A204.1 (cell line): ENCODE measurements around the gene PRRC1.
"Not testable (repeated sequence)": the region's sequence is repeated elsewhere in the genome, so short reads cannot be mapped to it uniquely, and the experiment has no call there.

Experiments used
- FAIRE-seq: peaks from 2 replicates; lab custom pipeline; 2012; peaks lifted over from hg19 to GRCh38; lab: Jason Lieb, UNC

The PRRC1 gene

DNA sequence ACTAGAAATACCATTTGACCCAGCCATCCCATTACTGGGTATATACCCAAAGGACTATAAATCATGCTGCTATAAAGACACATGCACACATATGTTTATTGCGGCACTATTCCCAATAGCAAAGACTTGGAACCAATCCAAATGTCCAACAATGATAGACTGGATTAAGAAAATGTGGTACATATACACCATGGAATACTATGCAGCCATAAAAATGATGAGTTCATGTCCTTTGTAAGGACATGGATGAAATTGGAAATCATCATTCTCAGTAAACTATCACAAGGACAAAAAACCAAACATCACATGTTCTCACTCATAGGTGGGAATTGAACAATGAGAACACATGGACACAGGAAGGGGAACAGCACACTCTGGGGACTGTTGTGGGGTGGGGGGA is 27.8 kb downstream of the PRRC1 start:
- not testable (repeated sequence) for FAIRE-seq

GRCh38 chr5:127549551-127549950 is 32.1 kb downstream of the PRRC1 start:
- no peak for FAIRE-seq

DNA sequence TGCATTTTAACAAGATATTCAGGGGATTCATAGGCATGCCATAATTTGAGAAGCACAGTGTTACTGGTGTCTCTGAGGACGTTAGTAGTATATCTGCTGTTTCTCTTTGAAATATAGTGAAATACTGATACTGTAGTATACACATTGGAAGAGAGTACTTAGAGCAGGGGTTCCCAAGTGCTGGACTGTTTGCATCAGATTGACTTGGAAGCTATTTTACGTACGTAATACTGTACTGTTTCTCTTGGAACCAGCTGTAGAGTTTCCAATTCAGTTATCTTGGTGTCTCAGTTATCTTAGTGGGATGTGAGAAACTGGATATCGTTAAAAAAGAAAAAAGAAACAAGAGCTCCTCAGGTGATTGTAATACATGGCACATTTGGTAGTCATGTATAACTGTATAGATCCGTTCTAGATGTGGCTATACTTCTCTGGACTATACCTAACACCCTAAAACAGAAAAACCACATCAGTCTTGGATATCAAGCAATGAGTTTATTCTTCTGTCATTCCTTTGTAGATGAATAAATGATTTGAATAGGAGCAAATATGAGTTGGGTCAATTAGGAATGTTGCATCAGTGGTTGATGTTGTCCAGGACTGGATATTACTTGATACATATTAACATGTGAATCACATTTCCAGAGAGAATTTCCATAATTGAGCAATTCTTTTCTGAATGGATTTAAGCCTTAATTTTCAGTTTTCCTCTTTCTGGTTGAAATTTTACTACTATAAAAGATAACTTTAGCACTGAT is 33.4 kb downstream of the PRRC1 start:
- FAIRE-seq = no peak

DNA sequence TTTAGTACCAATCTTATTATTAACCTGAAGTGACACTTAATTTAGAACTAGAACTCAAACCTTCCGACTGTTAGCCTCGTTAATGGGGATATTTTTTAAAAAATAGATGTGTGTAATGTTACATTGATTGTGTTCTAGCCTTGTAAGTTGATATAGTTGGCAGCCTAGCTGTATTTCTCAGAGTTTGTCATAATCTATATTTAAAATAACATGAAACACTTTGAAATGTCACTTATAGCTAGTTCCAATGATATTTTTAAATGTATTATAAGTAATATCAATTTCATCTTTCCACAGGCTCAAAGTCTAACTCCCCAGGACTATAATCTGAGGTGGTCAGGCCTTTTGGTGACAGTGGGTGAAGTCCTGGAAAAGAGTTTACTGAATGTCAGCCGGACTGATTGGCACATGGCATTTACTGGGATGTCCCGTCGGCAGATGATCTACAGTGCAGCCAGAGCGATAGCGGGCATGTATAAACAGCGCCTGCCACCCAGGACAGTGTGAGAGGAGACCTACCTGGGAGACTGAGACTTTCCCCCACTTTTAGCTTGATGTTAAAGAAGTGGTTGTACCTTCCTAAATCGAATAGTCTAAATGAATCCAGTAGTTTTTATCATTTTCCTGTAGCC is 34.1 kb downstream of the PRRC1 start:
- no peak for FAIRE-seq

DNA sequence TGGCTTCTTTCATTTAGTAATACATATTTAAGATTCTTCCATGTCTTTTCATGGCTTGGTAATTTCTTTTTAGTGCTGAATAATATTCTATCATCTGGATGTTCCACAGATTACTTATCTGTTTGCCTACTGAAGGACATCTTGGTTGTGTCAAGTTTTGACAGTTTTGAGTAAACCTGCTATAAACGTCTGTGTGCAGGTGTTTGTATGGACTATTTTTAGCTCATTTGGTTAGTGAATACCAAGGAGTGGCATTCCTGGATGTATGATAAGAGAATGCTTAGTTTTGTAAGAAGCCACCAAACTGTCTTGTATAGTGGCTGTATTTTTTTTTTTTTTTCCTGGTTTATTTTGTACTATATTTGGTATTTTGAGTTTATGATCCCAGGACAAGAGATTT is 38.4 kb downstream of the PRRC1 start:
- FAIRE-seq = no peak

DNA sequence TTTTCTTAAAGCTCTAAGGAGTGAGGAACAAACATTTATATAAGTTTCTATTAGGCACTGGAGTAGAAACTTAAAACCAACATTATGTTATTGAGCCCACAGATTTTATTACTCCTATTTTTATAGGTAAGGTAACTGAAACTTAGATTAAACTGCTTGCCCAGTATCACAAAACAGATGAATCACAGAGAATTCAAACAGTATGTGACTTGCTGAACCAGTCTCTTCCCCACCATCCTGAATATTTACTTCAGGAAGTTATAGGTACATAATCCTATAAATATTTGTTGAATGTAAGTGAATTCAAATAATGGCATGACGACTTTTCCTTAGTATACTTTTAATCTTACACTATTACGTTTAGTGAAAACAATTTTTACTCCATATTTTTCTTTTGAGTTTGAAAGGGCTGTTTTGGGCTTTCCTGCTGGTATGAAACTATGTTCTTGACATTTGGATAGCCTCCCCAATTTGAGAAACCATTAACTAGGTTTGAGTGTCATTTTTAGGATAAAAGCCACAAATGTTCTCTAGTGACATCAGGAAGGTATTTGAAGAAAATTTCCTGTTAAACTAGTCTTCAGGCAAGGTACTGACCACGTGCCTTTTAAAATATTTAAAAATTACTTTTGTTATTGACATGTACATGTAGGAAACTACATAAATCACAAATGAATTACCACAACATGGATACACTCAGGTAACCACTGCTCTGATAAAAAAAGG is 39.3 kb downstream of the PRRC1 start:
- no peak for FAIRE-seq

- FAIRE-seq = no peak
Measured at GRCh38 chr5:127558273-127558672, 40.8 kb downstream of the PRRC1 start.

DNA sequence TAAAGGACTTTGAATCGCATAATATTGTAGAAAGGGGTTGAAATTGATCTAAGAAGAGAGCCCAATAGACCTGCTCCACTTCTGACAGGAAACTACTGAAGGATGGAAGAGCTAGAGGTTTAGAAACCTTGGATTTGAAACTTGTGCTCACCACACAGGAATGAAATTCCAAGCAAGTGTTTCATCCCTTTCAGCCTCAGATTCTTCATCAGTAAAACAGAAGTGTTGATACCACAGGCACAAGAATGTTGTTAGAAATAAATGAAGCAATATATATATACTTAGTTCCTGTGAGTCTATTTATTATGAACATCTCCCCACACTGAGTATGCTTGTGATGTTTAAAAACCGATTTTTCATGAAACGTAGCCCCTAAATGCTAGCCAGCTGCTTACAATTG is 43.8 kb downstream of the PRRC1 start:
- FAIRE-seq = no peak

DNA sequence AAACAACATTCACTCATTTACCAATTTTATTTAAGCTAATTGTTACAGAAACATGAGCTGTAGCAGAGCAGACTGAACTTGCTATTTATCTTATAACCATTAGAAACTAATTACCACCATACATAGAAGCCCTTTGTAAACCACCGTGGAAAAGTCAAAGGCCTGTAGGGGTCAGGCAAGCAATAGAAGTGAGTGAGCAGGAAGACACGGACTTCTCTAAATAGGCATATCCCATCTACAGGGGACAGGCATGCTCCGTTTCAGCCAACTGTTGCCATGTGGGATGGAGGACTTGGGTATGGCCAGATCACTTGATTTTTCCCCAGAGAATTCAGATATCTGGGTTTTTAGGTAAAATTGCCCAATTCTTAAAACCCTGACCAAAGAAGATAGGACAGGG is 44.8 kb downstream of the PRRC1 start:
- FAIRE-seq = peak; percentile 75

DNA sequence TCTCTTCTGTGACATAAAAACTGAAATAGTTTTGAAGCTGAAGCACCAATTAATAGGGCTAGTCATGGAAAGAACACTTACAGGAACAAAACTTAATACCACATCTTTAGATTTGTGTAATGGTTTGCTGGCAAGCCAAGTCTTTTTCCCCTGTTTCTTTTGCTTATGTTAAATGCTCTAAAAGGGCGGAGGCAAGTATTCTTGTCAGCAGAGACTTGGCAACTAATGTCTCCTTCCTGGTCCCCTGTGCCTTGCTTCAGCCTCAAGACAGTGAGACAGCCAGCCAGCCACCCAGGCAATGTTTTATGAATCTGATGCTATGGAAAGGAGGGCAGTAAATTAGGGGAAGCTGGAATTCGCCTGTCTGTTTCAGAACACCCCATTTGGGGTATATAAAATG is 45.7 kb downstream of the PRRC1 start:
- no peak for FAIRE-seq

- peak; percentile 95 for FAIRE-seq
Measured at GRCh38 chr5:127564002-127564769, 46.7 kb downstream of the PRRC1 start.

GRCh38 chr5:127565586-127566270 is 48.3 kb downstream of the PRRC1 start:
- FAIRE-seq = no peak

DNA sequence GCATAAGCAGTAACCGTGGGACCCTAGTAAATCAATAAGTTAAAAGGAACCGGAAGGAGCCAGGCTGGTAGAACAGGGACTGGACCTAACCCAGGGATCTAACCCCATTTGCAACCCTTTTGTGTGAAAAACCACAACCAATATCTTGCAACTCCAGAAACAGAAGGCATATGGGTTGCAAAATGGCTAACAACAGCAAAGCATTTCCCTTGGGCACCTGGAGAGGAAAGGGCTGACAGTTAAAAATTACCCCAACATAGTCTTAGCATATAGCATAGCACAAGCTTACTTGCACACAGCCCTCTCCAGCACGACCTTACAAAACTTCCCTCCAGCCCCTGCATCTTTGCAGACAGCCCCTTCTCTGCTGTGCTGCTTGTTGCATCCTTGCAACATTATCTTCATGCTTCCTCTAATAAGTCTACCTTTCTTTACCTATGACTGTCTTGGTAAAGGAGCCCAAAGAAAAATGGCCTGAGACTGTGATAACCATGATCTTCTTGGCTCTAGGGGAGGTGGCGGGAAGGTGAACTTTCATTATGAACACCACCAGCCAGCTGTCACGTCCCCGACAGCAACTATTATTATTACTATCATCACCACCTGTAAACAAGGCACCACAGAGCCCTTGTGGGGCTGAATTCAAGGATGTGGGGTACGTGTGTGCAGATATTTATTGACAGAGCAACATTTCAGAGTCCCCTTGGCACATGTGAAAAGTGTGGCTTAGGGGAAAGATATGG is 49.8 kb downstream of the PRRC1 start:
- FAIRE-seq = no peak

- no peak for FAIRE-seq
Measured at GRCh38 chr5:127568166-127568565, 50.7 kb downstream of the PRRC1 start.

DNA sequence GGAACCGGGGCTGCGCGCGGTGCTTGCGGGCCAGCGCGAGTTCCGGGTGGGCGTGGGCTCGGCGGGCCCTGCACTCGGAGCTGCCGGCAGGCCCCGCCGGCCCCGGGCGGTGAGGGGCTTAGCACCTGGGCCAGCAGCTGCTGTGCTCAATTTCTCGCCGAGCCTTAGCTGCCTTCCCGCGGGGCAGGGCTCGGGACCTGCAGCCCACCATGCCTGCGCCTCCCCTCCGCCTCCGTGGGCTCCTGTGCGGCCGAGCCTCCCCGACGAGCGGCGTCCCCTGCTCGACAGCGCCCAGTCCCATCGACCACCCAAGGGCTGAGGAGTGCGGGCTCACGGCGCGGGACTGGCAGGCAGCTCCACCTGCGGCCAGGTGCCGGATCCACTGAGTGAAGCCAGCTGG is 52.0 kb downstream of the PRRC1 start:
- FAIRE-seq = not testable (repeated sequence)

- FAIRE-seq = no peak
Measured at GRCh38 chr5:127571314-127572131, 54.1 kb downstream of the PRRC1 start.

- FAIRE-seq = no peak
Measured at GRCh38 chr5:127572930-127573329, 55.5 kb downstream of the PRRC1 start.

DNA sequence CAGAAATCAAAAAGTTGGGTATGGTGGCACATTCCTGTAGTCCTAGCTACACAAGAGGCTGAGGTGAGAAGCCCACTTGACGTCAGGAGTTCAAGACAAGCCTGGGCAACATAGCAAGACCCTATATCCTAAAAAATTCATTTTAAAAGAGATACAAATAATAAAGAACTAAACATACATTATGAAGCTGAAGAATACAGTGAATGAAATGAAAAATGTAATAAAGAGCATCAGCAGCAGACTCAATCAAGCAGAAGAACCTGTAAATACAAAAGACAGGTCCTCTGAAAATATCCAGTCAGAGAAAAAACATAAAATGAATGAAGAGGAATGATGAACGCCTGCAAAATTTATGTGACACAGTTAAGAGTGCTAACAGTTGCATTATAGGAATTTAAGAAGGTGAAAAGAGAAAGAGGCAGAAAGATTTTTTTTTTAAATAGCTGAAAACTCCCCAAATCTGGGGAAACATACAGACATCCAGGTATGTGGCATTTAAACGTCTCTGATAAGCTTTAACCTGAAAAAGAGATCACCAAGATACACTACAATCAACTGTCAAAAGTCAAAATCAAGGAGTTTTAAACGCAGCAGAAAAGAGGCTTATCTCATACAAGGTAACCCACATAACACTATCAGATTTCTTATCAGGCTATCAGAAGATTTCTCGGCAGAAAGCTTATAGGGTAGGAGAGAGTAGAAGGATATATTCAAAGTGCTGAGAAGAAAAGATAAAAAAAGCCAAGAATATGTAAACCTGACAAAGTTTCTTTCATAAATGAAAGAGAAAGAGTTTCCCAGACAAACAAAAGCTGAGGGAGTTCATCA is 57.6 kb downstream of the PRRC1 start:
- FAIRE-seq = no peak

- no peak for FAIRE-seq
Measured at GRCh38 chr5:127577458-127577857, 60.0 kb downstream of the PRRC1 start.

- no peak for FAIRE-seq
Measured at GRCh38 chr5:127580731-127581130, 63.3 kb downstream of the PRRC1 start.
